ENCODE results near the gene NOM1. TPM values are rescaled to one million over a fixed set of nuclear protein-coding genes. Genes with fewer than 3 reads are reported as not detected.

NOM1 gene
- total RNA-seq, 2 experiments from 2014 or later: 25.5 to 27.6 TPM

GRCh38 chr7:156984174-156984891 lies 34.8 kb downstream of the NOM1 start:
- H3K9me3 Mint-ChIP-seq: peaks cover 1% of the 10 kb centered on the region
- H3K4me3 ChIP-seq (ENCODE audit: low read length): no peak overlapping the region
- H3K27me3 Mint-ChIP-seq: no peaks in the 10 kb centered on the region
- ChIA-PET POLR2A (no interaction called here), CTCF (no interaction called here)
- DNase-seq (no peak), ATAC-seq (ENCODE audit: poor library complexity) (no peak)
- H3K4me3 Mint-ChIP-seq: no peak overlapping the region
- intact Hi-C loops (cut with DNase I, micrococcal nuclease): no loop called here
- no peaks in the 10 kb centered on the region for H3K4me1 ChIP-seq (ENCODE audit: insufficient read depth, low read length)
- H3K27ac ChIP-seq (ENCODE audit: low read depth in 1 of 2, low read length in 2 of 2): no peak overlapping the region
- peaks cover 6 to 10% of the 10 kb centered on the region in 2 experiments for H3K9me3 ChIP-seq (ENCODE audit: control insufficient read depth in 1 of 2, insufficient read depth in 1 of 2, low read length in 2 of 2)
- H3K4me1 Mint-ChIP-seq (ENCODE audit: low read depth): no peaks in the 10 kb centered on the region
- H3K36me3 ChIP-seq (ENCODE audit: insufficient read depth, low read length): no peaks in the 10 kb centered on the region
- H3K36me3 Mint-ChIP-seq (ENCODE audit: low read depth): peaks cover 12% of the 10 kb centered on the region
- TF ChIP-seq CTCF (IDR thresholded peaks at IDR 0.05): no peak
- H3K27ac Mint-ChIP-seq: no peak overlapping the region
- no peaks in the 10 kb centered on the region for H3K27me3 ChIP-seq (ENCODE audit: control insufficient read depth in 1 of 2, insufficient read depth in 2 of 2, low read length in 2 of 2)

GRCh38 chr7:156985101-156985992 lies 35.8 kb downstream of the NOM1 start:
- H3K4me3 ChIP-seq (ENCODE audit: low read length): no peak overlapping the region
- no peak for ATAC-seq (ENCODE audit: poor library complexity)

GRCh38 chr7:156986378-156986777 lies 36.9 kb downstream of the NOM1 start:
- Mint-ChIP-seq H3K4me1 (ENCODE audit: low read depth) (no peaks in the 10 kb centered on the region), H3K27ac (no peak overlapping the region), H3K4me3 (no peak overlapping the region), H3K27me3 (no peaks in the 10 kb centered on the region), H3K9me3 (no peaks in the 10 kb centered on the region), H3K36me3 (ENCODE audit: low read depth) (peaks cover 5% of the 10 kb centered on the region)
- intact Hi-C loops (cut with DNase I, micrococcal nuclease): no loop called here
- Histone ChIP-seq H3K4me3 (ENCODE audit: low read length) (no peak overlapping the region), H3K9me3 (ENCODE audit: control insufficient read depth in 1 of 2, insufficient read depth in 1 of 2, low read length in 2 of 2) (peaks cover 0 to 4% of the 10 kb centered on the region in 2 experiments), H3K36me3 (ENCODE audit: insufficient read depth, low read length) (no peaks in the 10 kb centered on the region), H3K27me3 (ENCODE audit: control insufficient read depth in 1 of 2, insufficient read depth in 2 of 2, low read length in 2 of 2) (peaks cover 0 to 7% of the 10 kb centered on the region in 2 experiments), H3K27ac (ENCODE audit: low read depth in 1 of 2, low read length in 2 of 2) (no peak overlapping the region), H3K4me1 (ENCODE audit: insufficient read depth, low read length) (no peaks in the 10 kb centered on the region)
- TF ChIP-seq CTCF (IDR thresholded peaks at IDR 0.05): no peak
- ChIA-PET CTCF (no interaction called here), POLR2A (no interaction called here)
- no peak for DNase-seq
- ATAC-seq (ENCODE audit: poor library complexity): no peak

More at GRCh38 chr7:156985101-156985992, 35.8 kb downstream of the NOM1 start:
- Histone ChIP-seq H3K36me3 (ENCODE audit: insufficient read depth, low read length) (no peaks in the 10 kb centered on the region), H3K27me3 (ENCODE audit: control insufficient read depth in 1 of 2, insufficient read depth in 2 of 2, low read length in 2 of 2) (peaks cover 0 to under 1% of the 10 kb centered on the region in 2 experiments), H3K9me3 (ENCODE audit: control insufficient read depth in 1 of 2, insufficient read depth in 1 of 2, low read length in 2 of 2) (peaks cover 0 to 4% of the 10 kb centered on the region in 2 experiments), H3K4me1 (ENCODE audit: insufficient read depth, low read length) (no peaks in the 10 kb centered on the region), H3K27ac (ENCODE audit: low read depth in 1 of 2, low read length in 2 of 2) (no peak overlapping the region)
- H3K27ac Mint-ChIP-seq: no peak overlapping the region
- POLR2A ChIA-PET: no interaction called here
- DNase-seq: no peak
- no peaks in the 10 kb centered on the region for H3K4me1 Mint-ChIP-seq (ENCODE audit: low read depth)
- no peaks in the 10 kb centered on the region for H3K9me3 Mint-ChIP-seq
- intact Hi-C loops (cut with DNase I, micrococcal nuclease): no loop called here
- no peak overlapping the region for H3K4me3 Mint-ChIP-seq
- H3K36me3 Mint-ChIP-seq (ENCODE audit: low read depth): peaks cover 6% of the 10 kb centered on the region
- no peak for TF ChIP-seq CTCF (IDR thresholded peaks at IDR 0.05)
- CTCF ChIA-PET: no interaction called here
- H3K27me3 Mint-ChIP-seq: no peaks in the 10 kb centered on the region
